ENCODE results near the gene GALNT5.
"Not testable (repeated sequence)": the region's sequence is repeated elsewhere in the genome, so short reads cannot be mapped to it uniquely, and the experiment has no call there.

GALNT5 gene

GRCh38 chr2:157251932-157252331, 5.6 kb upstream of the GALNT5 start:
- DNase-seq (ENCODE audit: low spot score), result no peak

DNA sequence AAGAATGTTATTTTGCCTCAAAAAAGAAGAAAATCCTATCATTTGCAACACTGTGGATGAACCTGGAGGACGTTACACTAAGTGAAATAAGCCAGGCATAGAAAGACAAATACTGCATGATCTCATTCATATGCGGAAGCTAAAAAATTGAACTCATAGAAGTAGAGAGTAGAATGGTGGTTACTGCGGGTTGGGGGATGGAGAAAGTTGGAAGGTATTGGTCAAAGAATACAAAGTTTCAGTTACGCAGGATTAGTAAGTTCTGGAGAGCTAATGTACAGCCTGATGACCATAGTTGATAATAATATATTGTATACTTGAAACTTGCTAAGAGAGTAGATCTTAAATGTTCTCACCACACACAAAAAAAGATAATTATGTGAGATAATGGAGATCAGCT, 5.0 kb upstream of the GALNT5 start:
- DNase-seq (ENCODE audit: low spot score), result no peak

DNA sequence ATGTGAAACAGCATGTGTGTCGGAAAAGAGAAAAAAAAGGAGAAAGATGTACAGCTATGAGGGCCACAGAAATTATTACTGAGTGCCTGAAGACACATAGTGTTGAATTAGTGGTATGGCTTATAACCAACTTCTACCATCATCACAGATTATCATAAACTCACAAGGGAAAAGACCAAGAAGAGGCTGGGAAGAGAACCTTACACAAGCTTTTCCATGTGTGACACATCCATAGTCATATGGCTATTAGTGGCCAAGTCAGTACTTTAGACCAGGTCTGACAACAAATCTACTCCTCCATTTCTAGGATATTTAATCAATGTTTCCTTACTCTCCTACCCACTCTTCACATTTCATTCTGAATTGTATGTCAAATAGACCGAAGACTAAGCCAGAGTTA, 3.5 kb upstream of the GALNT5 start:
- no peak for DNase-seq (ENCODE audit: low spot score)

- DNase-seq (ENCODE audit: low spot score), result no peak
Measured at GRCh38 chr2:157255746-157256145, 1.8 kb upstream of the GALNT5 start.

- no peak for DNase-seq (ENCODE audit: low spot score)
Measured at GRCh38 chr2:157256626-157257025, 879 bp upstream of the GALNT5 start.

DNA sequence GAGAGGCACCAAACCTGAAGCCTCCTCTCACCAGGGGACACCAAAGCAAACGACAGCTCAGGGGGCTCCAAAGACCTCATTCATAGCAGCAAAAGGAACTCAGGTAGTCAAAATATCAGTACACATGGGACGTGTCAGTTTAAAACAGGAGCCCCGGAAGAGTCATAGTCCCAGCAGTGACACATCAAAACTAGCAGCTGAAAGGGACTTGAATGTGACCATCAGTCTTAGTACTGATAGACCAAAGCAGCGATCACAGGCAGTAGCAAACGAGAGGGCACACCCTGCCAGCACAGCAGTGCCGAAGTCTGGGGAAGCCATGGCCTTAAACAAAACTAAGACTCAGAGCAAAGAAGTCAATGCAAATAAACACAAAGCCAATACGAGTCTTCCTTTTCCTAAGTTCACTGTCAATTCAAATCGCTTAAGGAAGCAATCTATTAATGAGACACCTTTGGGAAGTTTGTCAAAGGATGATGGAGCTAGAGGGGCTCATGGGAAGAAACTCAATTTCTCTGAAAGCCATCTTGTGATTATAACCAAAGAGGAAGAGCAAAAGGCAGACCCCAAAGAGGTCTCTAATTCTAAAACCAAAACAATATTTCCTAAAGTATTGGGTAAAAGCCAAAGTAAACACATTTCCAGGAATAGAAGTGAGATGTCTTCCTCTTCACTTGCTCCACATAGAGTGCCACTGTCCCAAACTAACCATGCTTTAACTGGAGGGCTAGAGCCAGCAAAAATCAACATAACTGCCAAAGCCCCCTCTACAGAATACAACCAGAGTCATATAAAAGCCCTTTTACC, 1.2 kb downstream of the GALNT5 start:
- DNase-seq (ENCODE audit: low spot score), result no peak

DNA sequence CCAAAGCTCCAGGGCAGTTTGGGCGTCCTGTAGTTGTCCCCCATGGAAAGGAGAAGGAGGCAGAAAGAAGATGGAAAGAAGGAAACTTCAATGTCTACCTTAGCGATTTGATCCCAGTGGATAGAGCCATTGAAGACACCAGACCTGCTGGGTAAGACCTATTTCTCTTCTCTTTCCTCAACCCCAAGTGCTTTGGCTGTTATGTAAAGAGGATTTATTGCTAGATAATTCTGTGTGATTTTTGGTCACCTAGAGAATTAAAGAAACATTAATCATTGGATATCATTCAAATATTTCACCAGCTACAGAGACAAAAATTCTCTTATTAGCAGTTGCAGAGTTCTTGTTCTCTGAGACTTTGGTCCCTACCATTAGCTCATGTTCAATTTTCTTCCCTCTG, 1.9 kb downstream of the GALNT5 start:
- DNase-seq (ENCODE audit: low spot score), result no peak

- DNase-seq (ENCODE audit: low spot score), result no peak
Measured at GRCh38 chr2:157259960-157260359, 2.5 kb downstream of the GALNT5 start.

- no peak for DNase-seq (ENCODE audit: low spot score)
Measured at GRCh38 chr2:157260533-157261198, 3.2 kb downstream of the GALNT5 start.

DNA sequence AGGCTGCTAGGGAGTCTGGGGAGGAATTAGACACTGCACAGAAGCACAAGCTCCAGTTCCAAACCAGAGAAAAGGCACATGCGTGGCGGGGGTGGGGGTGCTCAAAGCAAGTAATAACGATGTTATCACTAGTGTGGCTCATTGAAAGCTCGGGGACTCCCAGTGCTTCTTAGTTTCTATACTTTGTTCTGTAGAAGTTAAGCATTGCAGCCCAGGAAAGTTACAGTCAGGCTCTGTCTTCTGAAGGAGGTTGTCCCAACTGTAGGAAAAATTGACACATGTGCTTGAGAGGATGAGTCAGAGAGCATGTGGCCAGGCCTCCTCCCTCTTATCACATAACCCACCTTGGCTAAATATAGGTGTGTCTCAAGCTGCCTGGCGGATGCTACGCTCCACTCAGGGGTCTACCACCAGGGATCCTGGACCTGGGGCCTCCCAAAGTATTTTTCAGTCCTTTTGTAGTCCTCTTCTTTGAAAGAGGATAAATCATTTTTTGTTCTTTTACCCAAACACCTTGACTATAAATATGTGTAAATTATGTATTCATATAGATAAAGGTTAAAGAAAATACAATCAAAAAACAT, 3.8 kb downstream of the GALNT5 start:
- DNase-seq (ENCODE audit: low spot score), result no peak

GRCh38 chr2:157262248-157262647, 4.7 kb downstream of the GALNT5 start:
- DNase-seq (ENCODE audit: low spot score), result no peak

DNA sequence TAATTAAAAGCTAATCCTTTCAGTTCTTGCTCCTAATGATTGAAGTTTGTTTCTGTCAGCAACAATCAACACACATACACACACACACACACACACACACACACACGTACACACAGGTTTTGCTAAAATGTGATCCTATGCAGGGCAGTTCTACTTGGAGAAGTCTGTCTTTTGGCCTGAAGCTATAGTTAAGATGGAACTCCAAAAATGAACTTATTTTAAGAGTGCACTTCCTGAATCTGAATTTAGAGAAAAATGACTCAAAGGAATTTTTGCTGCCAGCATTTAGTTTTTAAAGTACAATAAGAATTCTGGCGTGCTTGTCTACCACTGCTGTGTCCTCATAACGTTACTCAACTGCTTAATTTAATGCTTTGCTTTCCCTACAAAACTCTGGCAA, 6.6 kb downstream of the GALNT5 start:
- DNase-seq (ENCODE audit: low spot score), result no peak

- DNase-seq (ENCODE audit: low spot score), result no peak
Measured at GRCh38 chr2:157265825-157266224, 8.3 kb downstream of the GALNT5 start.

GRCh38 chr2:157267476-157267875, 10.0 kb downstream of the GALNT5 start:
- no peak for DNase-seq (ENCODE audit: low spot score)

DNA sequence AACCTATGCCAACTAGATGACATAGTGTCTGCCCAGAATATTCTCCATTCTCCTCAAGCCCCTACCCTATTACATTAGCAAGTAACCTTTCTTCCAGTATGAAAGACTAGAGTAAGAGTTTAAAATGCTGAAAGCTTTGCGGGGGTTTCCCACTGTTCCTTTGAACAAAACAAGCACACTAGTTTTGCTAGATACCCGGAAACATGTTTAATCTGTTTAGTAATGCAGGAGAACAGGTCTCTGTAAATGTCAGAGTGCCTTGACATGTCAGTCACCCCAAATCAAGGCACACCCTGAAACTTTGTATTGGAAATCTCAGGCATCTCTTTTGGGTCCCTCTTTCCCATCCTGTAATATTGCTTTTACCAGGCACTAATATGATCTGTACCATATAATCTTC, 11.6 kb downstream of the GALNT5 start:
- no peak for DNase-seq (ENCODE audit: low spot score)

- DNase-seq (ENCODE audit: low spot score), result no peak
Measured at GRCh38 chr2:157269922-157270321, 12.4 kb downstream of the GALNT5 start.

- DNase-seq (ENCODE audit: low spot score), result no peak
Measured at GRCh38 chr2:157271590-157272203, 14.2 kb downstream of the GALNT5 start.

DNA sequence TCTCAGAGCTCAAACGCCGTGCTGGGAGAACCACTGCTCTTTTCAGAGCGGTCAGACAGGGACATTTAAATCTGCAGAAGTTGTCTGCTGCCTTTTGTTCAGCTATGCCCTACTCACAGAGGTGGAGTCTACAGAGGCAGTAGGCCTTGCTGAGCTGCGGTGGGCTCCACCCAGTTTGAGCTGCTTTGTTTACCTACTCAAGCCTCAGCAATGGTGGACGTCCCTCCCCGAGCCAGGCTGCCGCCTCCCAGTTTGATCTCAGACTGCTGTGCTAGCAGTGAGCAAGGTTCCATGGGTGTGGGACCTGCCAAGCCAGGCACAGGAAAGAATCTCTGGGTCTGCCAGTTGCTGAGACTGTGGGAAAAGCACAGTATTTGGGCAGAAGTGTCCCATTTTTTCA, 21.8 kb downstream of the GALNT5 start:
- DNase-seq (ENCODE audit: low spot score), result not testable (repeated sequence)

GRCh38 chr2:157281316-157281715, 23.8 kb downstream of the GALNT5 start:
- DNase-seq (ENCODE audit: low spot score), result no peak

DNA sequence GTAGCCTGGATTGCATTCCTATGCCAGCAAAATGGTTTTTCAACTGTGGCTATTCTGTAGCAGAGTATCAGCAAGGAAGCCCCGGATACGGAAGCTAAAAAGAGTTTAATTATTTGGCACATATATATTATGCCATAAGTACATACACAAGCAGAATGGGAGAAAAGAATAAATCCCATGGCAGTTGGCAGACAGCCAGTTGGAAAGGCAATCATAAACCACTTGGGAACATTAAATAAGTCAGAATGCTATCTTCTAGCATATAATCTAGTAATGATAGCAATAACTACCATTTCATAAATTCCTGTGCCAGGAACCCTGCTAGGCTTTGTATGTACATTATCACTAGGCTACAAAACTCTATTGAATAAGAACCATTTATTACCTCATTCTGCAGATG, 26.0 kb downstream of the GALNT5 start:
- DNase-seq (ENCODE audit: low spot score), result no peak

DNA sequence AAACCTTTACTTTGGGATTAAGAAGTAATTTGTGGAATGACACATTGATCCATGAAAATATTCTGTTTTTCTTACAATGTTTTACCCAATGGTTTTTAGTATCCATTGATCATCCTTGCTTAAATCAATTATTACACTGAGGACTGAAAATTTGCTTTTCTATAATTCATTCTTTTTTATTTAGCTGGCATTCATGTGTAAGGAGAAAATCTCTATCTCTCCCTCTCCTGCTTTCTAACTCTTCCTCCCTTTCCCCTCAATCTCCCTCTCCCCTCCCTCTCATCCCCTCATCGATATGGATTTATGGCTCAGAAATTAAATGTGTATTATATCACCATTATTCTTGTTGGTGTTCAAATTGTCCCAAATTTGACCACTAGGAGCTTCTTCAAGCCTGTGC, 29.7 kb downstream of the GALNT5 start:
- DNase-seq (ENCODE audit: low spot score), result no peak

DNA sequence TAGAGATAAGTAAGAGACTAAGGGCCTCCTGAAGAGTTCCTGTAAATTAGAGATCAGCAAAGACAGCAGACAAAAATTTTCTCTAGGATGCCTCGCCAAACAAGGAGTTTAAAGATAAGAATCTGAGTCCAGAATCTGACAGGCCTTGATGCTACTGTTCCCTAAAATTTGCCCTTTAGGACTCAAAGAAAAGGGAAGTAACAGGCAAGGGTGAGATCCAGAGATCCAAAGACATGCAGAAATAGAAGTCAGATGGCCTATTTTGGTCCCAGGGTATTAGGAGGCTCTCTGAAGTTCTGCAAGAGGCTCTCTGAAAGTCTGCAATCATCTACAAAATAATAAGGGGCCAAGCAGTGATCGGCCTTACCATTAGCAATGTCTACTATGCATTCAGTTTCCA, 33.0 kb downstream of the GALNT5 start:
- DNase-seq (ENCODE audit: low spot score), result no peak

DNA sequence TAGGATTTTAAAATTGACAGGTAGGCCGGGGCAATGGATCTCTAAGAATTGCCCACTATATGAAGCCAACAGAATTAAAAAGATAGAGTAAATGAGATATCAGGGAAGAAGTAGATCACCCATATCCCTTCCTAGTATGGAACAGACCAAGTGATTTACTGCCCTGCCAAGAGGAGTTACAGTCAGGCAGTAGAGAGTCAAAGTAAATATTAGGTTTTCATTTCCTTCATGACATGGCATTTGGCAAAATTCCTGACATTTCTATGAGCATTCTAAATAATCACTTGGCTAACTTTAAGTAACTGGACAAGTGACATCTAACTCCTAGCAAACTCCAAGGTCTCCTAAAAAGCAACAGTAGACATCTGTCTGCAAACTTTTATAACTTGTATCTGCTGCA, 33.5 kb downstream of the GALNT5 start:
- no peak for DNase-seq (ENCODE audit: low spot score)

All from CD4-positive, alpha-beta T cell treated with Interleukin-2 at 100 ng/mL for 4 hours (primary cell).